Natural killer cell (primary cell): Measurements from ENCODE around the gene FOXF2. TPM values are rescaled to one million over a fixed set of nuclear protein-coding genes. Genes with fewer than 3 reads are reported as not detected.

Source experiments
- ATAC-seq, 3 donors: fragments of 150-1000 bp in 2 of 3; fragments of 200-7000 bp in 1 of 3; cut with Tn5 transposase; 1 replicate in 1 of 3; 2 replicates in 2 of 3; pipeline ENCODE4 v1.10.0; 2021; ENCODE audit warnings: mild to moderate bottlenecking in 2 of 3, moderate library complexity in 2 of 3
- DNase-seq, 2 donors: peaks; one replicate each; pipeline versions ENCODE4 v3.0.0 to v3.0.0-alpha.2; 2013 to 2021; ENCODE audit warnings: mixed read lengths in 1 of 2
- H3K27ac ChIP-seq: one replicate; pipeline ENCODE4 v1.5.1; 2013; ENCODE audit warnings: mild to moderate bottlenecking, low read length
- H3K27me3 ChIP-seq: one replicate; pipeline ENCODE4 v1.6.1; 2013; ENCODE audit warnings: low read length; ENCODE audit not compliant: control insufficient read depth, insufficient read depth
- H3K36me3 ChIP-seq: one replicate; pipeline ENCODE4 v1.6.1; 2013; ENCODE audit warnings: low read length; ENCODE audit not compliant: control insufficient read depth, insufficient read depth
- H3K4me1 ChIP-seq: one replicate; pipeline ENCODE4 v1.6.1; 2013; ENCODE audit warnings: low read length; ENCODE audit not compliant: control insufficient read depth, insufficient read depth
- H3K4me3 ChIP-seq: one replicate; pipeline ENCODE4 v1.5.1; 2013; ENCODE audit warnings: low read length
- H3K9me3 ChIP-seq: one replicate; pipeline ENCODE4 v1.6.1; 2013; ENCODE audit warnings: low read length; ENCODE audit not compliant: control insufficient read depth, insufficient read depth
- H3K27ac Mint-ChIP-seq, 2 donors: one replicate each; pipeline ENCODE4 v1.8.0; 2022; ENCODE audit warnings: mild to moderate bottlenecking in 2 of 2, mixed read lengths in 2 of 2, moderate library complexity in 1 of 2
- H3K27me3 Mint-ChIP-seq, 2 donors: one replicate each; pipeline ENCODE4 v1.8.0; 2022; ENCODE audit warnings: low read depth in 2 of 2, mixed read lengths in 2 of 2
- H3K36me3 Mint-ChIP-seq: one replicate; pipeline ENCODE4 v1.8.0; 2022; ENCODE audit warnings: mixed read lengths
- H3K4me1 Mint-ChIP-seq, 2 donors: one replicate each; pipeline ENCODE4 v1.8.0; 2022; ENCODE audit warnings: mixed read lengths in 2 of 2
- H3K4me3 Mint-ChIP-seq: one replicate; pipeline ENCODE4 v1.8.0; 2022; ENCODE audit warnings: mild to moderate bottlenecking, moderate library complexity, mixed read lengths
- H3K9me3 Mint-ChIP-seq, 2 donors: one replicate each; pipeline ENCODE4 v1.8.0; 2022; ENCODE audit warnings: mixed read lengths in 2 of 2
- WGBS: methylation state at CpG from one replicate; pipeline ENCODE4 v1.1.7; 2013; ENCODE audit warnings: missing lambda C conversion rate; ENCODE audit not compliant: insufficient coverage; 5-methylcytosine and 5-hydroxymethylcytosine counted together
- intact Hi-C: fragments of 100-400 bp; cut with micrococcal nuclease; formaldehyde crosslinking; loops from one replicate; pipeline ENCODE4 v1.14.2; 2022
- total RNA-seq, 4 donors: library from RNA; stranded (reverse); fragments of 120-200 nt in 1 of 4; gene quantifications; one replicate each; pipeline versions ENCODE4 v1.2.3 to v1.2.4, GENCODE V29; 2013 to 2022
- TF ChIP-seq, protein P1 (sequence below): fragments of 200-600 bp; IDR thresholded peaks from one replicate; pipeline ENCODE4 v1.8.0; 2022; ENCODE audit warnings: antibody characterized with exemption

The FOXF2 gene
- total RNA-seq, 3 donors from 2014 or later (not counting 1 experiment from before 2014, with no cell fraction given), result not detected

DNA sequence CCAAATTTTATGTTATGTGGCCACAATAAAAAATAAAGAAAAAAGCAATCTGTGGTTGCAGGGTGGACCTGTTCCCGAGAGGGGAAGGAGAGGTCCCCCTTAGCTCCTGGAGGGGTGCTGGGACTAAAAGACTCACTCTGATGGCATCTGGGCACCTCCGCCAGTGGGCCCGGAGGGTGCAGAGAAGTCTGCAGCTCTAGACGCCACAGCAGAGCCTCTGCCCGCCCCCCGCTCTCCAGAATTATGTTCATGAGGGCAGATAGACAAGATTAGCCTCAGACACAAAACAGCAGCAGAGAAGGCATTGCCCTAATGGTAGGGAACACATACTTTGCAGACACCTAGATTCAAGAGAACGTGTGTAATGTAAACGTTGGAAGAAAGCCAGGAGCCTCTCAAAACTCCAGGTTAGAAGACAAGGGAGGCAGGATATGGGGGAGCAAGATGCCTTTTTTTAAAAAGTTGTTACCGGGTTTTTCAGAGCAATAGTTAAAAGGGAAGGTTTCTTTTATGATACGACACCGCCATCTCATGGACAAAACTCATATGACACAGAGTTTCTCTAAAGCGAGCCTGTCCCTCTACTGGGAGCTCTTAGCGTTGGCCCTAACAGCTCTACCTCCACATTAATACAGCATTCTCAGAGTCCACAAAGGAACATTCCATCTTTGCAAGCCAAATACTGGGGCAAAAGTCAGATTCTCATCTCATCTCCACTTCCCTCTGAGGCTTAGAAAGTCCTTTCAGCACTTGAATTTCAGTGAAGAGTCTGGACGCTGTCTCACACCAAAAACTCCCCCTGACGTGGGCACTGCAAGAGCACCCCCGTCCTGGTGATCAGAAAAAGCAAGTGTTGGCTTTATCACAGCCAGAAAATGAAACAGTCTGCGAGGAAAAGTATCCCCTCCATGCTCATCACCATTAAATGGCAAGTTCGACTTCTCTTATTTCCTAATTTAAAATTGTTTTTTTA lies 47.2 kb downstream of the FOXF2 start:
- intact Hi-C loops, result loop anchor here (2.0 to 5.0 kb wide), 2 partner anchors 714 to 844 kb away; no protein-coding TSS in a partner anchor
- TF ChIP-seq, protein P1, sequence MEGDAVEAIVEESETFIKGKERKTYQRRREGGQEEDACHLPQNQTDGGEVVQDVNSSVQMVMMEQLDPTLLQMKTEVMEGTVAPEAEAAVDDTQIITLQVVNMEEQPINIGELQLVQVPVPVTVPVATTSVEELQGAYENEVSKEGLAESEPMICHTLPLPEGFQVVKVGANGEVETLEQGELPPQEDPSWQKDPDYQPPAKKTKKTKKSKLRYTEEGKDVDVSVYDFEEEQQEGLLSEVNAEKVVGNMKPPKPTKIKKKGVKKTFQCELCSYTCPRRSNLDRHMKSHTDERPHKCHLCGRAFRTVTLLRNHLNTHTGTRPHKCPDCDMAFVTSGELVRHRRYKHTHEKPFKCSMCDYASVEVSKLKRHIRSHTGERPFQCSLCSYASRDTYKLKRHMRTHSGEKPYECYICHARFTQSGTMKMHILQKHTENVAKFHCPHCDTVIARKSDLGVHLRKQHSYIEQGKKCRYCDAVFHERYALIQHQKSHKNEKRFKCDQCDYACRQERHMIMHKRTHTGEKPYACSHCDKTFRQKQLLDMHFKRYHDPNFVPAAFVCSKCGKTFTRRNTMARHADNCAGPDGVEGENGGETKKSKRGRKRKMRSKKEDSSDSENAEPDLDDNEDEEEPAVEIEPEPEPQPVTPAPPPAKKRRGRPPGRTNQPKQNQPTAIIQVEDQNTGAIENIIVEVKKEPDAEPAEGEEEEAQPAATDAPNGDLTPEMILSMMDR, result peak; percentile 69

DNA sequence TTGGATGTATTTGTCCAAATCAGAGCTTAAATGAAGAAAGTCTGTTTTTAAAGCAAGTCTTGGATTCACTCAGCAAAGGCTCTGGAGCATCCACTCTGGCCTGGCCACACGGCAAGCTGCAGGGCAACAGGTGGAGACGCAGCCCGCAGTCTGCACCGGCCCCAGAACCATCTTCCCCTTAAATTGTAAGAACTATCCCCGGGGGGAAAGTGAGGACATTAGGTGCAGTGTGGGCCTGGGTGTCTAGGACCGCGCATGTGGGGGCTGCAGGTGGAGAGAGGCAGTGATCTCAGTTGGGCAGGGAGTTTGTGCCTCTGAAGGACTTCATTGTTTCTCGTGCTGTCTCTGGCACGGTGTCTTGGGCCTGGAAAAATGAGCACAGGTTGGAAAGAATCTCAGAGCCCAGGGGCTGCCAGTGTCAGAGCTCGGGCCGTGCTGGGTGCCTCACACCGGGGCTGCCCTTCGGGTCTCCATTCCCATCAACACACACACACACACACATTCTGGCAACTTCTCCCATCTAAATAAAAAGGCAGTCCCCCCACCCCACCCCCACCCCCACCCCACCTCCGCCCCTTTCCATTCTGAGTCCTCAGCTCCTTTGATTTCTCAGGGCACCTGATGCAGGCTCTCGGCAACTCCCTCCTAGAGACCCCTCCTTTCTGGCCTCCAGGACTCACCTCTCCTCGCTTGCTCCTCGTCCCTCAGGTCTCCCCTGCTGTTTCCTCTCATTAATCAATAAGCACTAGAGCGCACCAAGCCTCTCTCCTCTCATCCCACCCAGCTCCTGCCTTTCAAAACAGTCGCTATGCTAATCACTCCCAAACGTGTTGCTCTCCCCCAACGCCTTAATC lies 48.4 kb downstream of the FOXF2 start:
- WGBS, result 68% methylated on average over 21 of the region's 21 CpGs

More for the DNA sequence above, 47.2 kb downstream of the FOXF2 start:
- H3K4me3 ChIP-seq, result no peak overlapping the region
- H3K27ac ChIP-seq, result no peak overlapping the region
- no peaks in the 10 kb centered on the region for H3K9me3 ChIP-seq
- 32% methylated on average over 17 of the region's 18 CpGs for WGBS
- no peaks in the 10 kb centered on the region for H3K4me1 ChIP-seq
- Mint-ChIP-seq H3K27ac (no peak overlapping the region), H3K4me3 (no peak overlapping the region), H3K36me3 (no peaks in the 10 kb centered on the region), H3K9me3 (no peaks in the 10 kb centered on the region), H3K4me1 (peaks cover 5 to 7% of the 10 kb centered on the region in 2 donors), H3K27me3 (peaks cover 30 to 43% of the 10 kb centered on the region in 2 donors)
- H3K36me3 ChIP-seq, result no peaks in the 10 kb centered on the region
- H3K27me3 ChIP-seq, result no peaks in the 10 kb centered on the region
- peak in 1 of 2 donors; percentile 75 for DNase-seq
- ATAC-seq, result peak; percentile 75 to 85 (median 79)

GRCh38 chr6:1438471-1438881 lies 49.1 kb downstream of the FOXF2 start:
- Mint-ChIP-seq H3K4me1 (peaks cover 5 to 7% of the 10 kb centered on the region in 2 donors), H3K27me3 (peaks cover 28 to 56% of the 10 kb centered on the region in 2 donors), H3K36me3 (no peaks in the 10 kb centered on the region), H3K9me3 (no peaks in the 10 kb centered on the region), H3K4me3 (no peak overlapping the region), H3K27ac (no peak overlapping the region)
- no peaks in the 10 kb centered on the region for H3K9me3 ChIP-seq
- 66% methylated on average over 12 of the region's 12 CpGs for WGBS
- H3K27ac ChIP-seq, result no peak overlapping the region
- intact Hi-C loops, result loop anchor here (5.0 kb wide), 1 partner anchor 716 kb away; no protein-coding TSS in a partner anchor
- H3K4me1 ChIP-seq, result no peaks in the 10 kb centered on the region
- H3K27me3 ChIP-seq, result no peaks in the 10 kb centered on the region
- no peak for ATAC-seq
- DNase-seq, result no peak
- H3K4me3 ChIP-seq, result no peak overlapping the region
- TF ChIP-seq, protein P1, result no peak
- H3K36me3 ChIP-seq, result no peaks in the 10 kb centered on the region

More for the DNA sequence above, 48.4 kb downstream of the FOXF2 start:
- Histone ChIP-seq H3K9me3 (no peaks in the 10 kb centered on the region), H3K27ac (no peak overlapping the region), H3K4me1 (no peaks in the 10 kb centered on the region), H3K36me3 (no peaks in the 10 kb centered on the region), H3K4me3 (no peak overlapping the region), H3K27me3 (no peaks in the 10 kb centered on the region)
- TF ChIP-seq, protein P1, result no peak
- no peaks in the 10 kb centered on the region for H3K36me3 Mint-ChIP-seq
- intact Hi-C loops, result loop anchor here (2.0 to 5.0 kb wide), 2 partner anchors 715 to 845 kb away; no protein-coding TSS in a partner anchor
- H3K9me3 Mint-ChIP-seq, result no peaks in the 10 kb centered on the region
- no peak overlapping the region for H3K27ac Mint-ChIP-seq
- peaks cover 5 to 7% of the 10 kb centered on the region in 2 donors for H3K4me1 Mint-ChIP-seq
- no peak for DNase-seq
- H3K4me3 Mint-ChIP-seq, result no peak overlapping the region
- ATAC-seq, result no peak
- H3K27me3 Mint-ChIP-seq, result peaks cover 33 to 55% of the 10 kb centered on the region in 2 donors
